ENCODE results near the gene KLK14. TPM values are rescaled to one million over a fixed set of nuclear protein-coding genes. Genes with fewer than 3 reads are reported as not detected.

The KLK14 gene
- total and polyA plus RNA-seq, 7 donors, result 0.20 TPM; not detected in 6

DNA sequence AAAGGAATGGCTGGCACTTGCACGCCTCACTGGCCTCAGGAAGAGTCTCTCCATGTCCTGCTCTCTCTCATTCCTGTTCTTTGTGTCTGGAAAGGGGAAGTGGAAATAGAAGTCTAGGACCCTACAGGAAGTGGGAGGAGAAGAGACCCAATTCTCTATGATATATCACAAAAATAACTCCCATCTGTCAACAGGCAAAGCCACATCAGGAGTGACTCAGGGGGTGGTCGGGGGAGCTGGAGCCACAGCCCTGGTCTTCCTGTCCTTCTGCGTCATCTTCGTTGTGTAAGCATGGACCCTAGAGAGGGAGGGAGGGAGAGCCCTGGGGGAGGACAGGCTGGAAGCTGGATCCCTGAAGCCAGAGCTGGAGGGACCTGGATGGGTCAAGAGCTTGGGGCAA lies 45.1 kb upstream of the KLK14 start:
- H3K9me3 ChIP-seq, result no peaks in the 10 kb centered on the region
- H3K36me3 ChIP-seq (ENCODE audit: insufficient read depth in 1 of 2, low read depth in 1 of 2), result no peaks in the 10 kb centered on the region
- peaks cover 0 to 6% (median 0%) of the 10 kb centered on the region in 3 donors for H3K27me3 ChIP-seq (ENCODE audit: insufficient read depth in 3 of 3, low read length in 2 of 3)
- no peak overlapping the region for H3K27ac ChIP-seq
- peak in 2 of 4 donors; percentile 17 to 27 for ATAC-seq
- no peaks in the 10 kb centered on the region for H3K4me1 ChIP-seq
- H3K4me3 ChIP-seq, result no peak overlapping the region
- intact Hi-C loops (cut with DNase I), result no loop called here
- 59 to 63% (median 59%) methylated on average over 4 of the region's 4 CpGs for WGBS, 3 donors
- no peak for DNase-seq
- TF ChIP-seq, protein P1, sequence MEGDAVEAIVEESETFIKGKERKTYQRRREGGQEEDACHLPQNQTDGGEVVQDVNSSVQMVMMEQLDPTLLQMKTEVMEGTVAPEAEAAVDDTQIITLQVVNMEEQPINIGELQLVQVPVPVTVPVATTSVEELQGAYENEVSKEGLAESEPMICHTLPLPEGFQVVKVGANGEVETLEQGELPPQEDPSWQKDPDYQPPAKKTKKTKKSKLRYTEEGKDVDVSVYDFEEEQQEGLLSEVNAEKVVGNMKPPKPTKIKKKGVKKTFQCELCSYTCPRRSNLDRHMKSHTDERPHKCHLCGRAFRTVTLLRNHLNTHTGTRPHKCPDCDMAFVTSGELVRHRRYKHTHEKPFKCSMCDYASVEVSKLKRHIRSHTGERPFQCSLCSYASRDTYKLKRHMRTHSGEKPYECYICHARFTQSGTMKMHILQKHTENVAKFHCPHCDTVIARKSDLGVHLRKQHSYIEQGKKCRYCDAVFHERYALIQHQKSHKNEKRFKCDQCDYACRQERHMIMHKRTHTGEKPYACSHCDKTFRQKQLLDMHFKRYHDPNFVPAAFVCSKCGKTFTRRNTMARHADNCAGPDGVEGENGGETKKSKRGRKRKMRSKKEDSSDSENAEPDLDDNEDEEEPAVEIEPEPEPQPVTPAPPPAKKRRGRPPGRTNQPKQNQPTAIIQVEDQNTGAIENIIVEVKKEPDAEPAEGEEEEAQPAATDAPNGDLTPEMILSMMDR (IDR thresholded peaks at IDR 0.05), result no peak

DNA sequence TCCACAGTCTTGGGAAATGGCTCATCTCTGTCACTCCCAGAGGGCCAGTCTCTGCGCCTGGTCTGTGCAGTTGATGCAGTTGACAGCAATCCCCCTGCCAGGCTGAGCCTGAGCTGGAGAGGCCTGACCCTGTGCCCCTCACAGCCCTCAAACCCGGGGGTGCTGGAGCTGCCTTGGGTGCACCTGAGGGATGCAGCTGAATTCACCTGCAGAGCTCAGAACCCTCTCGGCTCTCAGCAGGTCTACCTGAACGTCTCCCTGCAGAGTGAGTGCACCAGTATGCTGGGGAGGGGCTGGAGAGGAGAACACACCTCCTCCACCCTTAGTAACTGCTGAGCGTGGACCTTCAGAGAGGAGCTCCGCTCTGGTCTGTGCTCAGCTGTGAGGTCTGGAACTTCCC lies 44.3 kb upstream of the KLK14 start:
- Histone ChIP-seq H3K27me3 (ENCODE audit: insufficient read depth in 3 of 3, low read length in 2 of 3) (peaks cover 0 to 6% (median 0%) of the 10 kb centered on the region in 3 donors), H3K36me3 (ENCODE audit: insufficient read depth in 1 of 2, low read depth in 1 of 2) (no peaks in the 10 kb centered on the region), H3K4me1 (no peaks in the 10 kb centered on the region), H3K4me3 (no peak overlapping the region), H3K27ac (no peak overlapping the region), H3K9me3 (no peaks in the 10 kb centered on the region)
- TF ChIP-seq, protein P1 (IDR thresholded peaks at IDR 0.05), result no peak
- DNase-seq, result no peak
- 57 to 60% (median 57%) methylated on average over 6 of the region's 6 CpGs for WGBS, 3 donors
- intact Hi-C loops (cut with DNase I), result no loop called here
- ATAC-seq, result no peak

DNA sequence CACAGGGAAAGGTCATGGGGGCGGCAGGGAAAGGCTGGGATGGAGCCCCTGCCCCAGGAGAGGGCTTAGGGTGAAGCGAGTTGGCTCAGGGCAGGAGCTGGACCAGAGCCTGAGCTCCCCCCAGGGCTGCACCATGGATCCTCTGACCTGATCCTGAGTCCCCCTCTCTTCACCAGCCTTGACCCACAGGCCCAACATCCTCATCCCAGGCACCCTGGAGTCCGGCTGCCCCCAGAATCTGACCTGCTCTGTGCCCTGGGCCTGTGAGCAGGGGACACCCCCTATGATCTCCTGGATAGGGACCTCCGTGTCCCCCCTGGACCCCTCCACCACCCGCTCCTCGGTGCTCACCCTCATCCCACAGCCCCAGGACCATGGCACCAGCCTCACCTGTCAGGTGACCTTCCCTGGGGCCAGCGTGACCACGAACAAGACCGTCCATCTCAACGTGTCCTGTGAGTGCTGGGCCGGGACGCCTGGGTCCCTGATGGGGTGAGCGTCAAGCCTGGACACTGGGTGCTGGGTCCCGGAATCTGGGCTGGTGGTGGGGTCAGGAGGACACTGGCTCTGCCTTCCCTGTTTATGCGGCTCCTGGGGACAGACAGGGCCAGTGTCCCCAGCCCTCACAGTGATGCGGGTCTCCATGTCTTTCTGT lies 42.9 kb upstream of the KLK14 start:
- Histone ChIP-seq H3K36me3 (ENCODE audit: insufficient read depth in 1 of 2, low read depth in 1 of 2) (no peaks in the 10 kb centered on the region), H3K27me3 (ENCODE audit: insufficient read depth in 3 of 3, low read length in 2 of 3) (peaks cover 0 to 6% (median 0%) of the 10 kb centered on the region in 3 donors)

DNA sequence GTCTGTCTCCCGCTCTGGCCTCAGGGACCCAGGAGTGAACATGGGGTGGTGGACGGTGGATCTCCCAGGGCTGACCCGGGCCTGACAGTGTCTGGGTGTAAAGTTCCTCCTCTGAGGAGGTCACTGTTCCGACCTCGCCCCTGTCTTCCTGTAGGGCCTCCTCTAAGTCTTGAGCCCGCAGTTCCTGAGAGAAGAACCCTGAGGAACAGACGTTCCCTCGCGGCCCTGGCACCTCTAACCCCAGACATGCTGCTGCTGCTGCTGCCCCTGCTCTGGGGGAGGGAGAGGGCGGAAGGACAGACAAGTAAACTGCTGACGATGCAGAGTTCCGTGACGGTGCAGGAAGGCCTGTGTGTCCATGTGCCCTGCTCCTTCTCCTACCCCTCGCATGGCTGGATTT lies 42.0 kb upstream of the KLK14 start, which contains the start of gene SIGLEC9:
SIGLEC9 (plus strand) TSS at position 178 of the 400 bp plus-strand sequence; CDS start at position 247, 69 bp downstream.
- ATAC-seq, result peak in 1 of 4 donors; percentile 41

More for the DNA sequence above, 42.9 kb upstream of the KLK14 start:
- WGBS, 3 donors, result 85 to 89% (median 89%) methylated on average over 16 of the region's 16 CpGs
- DNase-seq, result no peak
- Histone ChIP-seq H3K4me3 (peak overlapping the region; percentile 22), H3K4me1 (no peaks in the 10 kb centered on the region), H3K27ac (no peak overlapping the region), H3K9me3 (no peaks in the 10 kb centered on the region)
- intact Hi-C loops (cut with DNase I), result no loop called here
- TF ChIP-seq, protein P1 (IDR thresholded peaks at IDR 0.05), result no peak
- ATAC-seq, result no peak

More for the DNA sequence above, 42.0 kb upstream of the KLK14 start, which contains the start of gene SIGLEC9:
- WGBS, 3 donors, result 42 to 62% (median 54%) methylated on average over 13 to 14 of the region's 14 CpGs
- no peak within 1 kb of the TSS for H3K27ac ChIP-seq
- H3K27me3 ChIP-seq (ENCODE audit: insufficient read depth in 3 of 3, low read length in 2 of 3), result peaks cover 0 to 6% (median 0%) of the 10 kb centered on the region in 3 donors
- no peaks in the 10 kb centered on the region for H3K4me1 ChIP-seq
- intact Hi-C loops (cut with DNase I), result no loop called here
- no peaks in the 10 kb centered on the region for H3K36me3 ChIP-seq (ENCODE audit: insufficient read depth in 1 of 2, low read depth in 1 of 2)
- no peaks in the 10 kb centered on the region for H3K9me3 ChIP-seq
- TF ChIP-seq, protein P1 (IDR thresholded peaks at IDR 0.05), result no peak
- H3K4me3 ChIP-seq, result peak within 1 kb of the TSS; percentile 22
- peak; percentile 45 to 70 for DNase-seq
